Fibroblast of pulmonary artery (primary cell): ENCODE measurements around the gene INO80.
"Not testable (repeated sequence)": the region's sequence is repeated elsewhere in the genome, so short reads cannot be mapped to it uniquely, and the experiment has no call there.

Experiments used
- DNase-seq: peaks from one replicate; pipeline ENCODE4 v3.0.0-alpha.2; 2010; ENCODE audit warnings: low read depth
- H3K4me3 ChIP-seq: replicated peaks from 2 replicates; pipeline ENCODE4 v1.5.1; 2011; ENCODE audit warnings: low read depth, mild to moderate bottlenecking, control low read depth, low read length, moderate library complexity
- CTCF ChIP-seq: IDR thresholded peaks from 2 replicates; pipeline ENCODE4 v1.5.1; 2011; ENCODE audit warnings: mild to moderate bottlenecking, control low read depth, low read length, inconsistent platforms; ENCODE audit errors: missing control alignments

Gene INO80

DNA sequence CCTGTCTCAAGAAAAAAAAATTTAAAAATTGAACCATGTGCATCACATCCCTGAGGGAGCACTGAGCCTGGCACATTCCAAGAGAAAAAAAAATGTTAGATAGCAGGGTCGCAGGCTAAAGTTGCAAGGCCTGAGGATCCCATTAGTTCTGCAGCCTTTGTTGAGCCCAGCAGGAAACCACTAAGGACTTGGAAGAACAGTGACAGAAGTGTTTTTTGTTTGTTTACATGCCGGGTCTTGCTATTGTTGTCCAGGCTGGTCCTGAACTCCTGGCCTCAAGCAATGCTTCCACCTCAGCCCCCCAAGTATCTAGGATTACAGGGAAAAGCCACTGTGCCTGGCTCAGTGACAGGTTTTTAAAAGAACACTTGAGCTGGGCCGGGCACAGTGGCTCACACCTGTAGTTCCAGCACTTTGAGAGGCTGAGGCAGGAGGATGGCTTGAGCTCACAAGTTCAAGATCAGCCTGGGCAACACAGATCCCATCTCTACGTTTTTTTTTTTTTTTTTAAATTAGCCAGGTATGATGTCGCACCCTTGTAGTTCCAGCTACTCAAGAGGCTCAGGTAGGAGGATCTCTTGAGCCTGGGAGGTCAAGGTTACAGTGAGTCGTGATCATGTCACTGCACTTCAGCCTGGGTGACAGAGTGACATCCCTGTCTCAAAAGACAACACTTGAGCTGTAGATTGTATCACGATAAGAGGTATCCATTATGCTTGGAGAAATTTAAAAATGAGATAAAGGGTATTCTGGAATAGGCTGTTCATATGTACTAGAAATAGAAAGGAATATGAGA lies 147.6 kb downstream of the INO80 start:
- TF ChIP-seq CTCF = no peak
- no peak overlapping the region for H3K4me3 ChIP-seq
- DNase-seq = no peak

GRCh38 chr15:40964634-40965033 lies 151.4 kb downstream of the INO80 start:
- no peak for TF ChIP-seq CTCF
- no peak overlapping the region for H3K4me3 ChIP-seq

GRCh38 chr15:40964006-40964405 lies 152.1 kb downstream of the INO80 start:
- DNase-seq = no peak
- TF ChIP-seq CTCF = no peak
- H3K4me3 ChIP-seq = no peak overlapping the region

More at GRCh38 chr15:40964634-40965033, 151.4 kb downstream of the INO80 start:
- DNase-seq = no peak

DNA sequence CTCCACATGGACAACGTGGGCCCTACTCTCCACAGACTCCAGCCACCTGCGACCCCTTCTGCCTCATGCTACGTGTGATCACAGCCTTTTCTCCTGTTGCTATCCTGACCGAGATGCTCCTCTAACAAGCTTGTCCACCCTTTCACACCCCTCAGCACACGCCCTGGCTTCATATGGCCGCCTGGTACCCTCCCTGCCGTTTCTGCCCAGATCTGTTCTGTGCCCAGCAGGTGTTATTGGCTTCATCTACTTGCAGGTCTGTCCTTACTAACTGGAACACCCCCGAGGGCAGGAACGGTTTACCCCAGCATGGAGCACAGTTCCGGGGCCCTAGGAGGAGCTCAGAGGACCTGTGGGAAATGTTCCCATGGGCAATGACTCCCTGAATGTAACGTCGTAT lies 152.9 kb downstream of the INO80 start:
- TF ChIP-seq CTCF = no peak
- H3K4me3 ChIP-seq = no peak overlapping the region
- DNase-seq = no peak

- DNase-seq, H3K4me3 ChIP-seq: not testable (repeated sequence)
These were observed 153.8 kb downstream of the INO80 start for GRCh38 chr15:40962317-40962716.

DNA sequence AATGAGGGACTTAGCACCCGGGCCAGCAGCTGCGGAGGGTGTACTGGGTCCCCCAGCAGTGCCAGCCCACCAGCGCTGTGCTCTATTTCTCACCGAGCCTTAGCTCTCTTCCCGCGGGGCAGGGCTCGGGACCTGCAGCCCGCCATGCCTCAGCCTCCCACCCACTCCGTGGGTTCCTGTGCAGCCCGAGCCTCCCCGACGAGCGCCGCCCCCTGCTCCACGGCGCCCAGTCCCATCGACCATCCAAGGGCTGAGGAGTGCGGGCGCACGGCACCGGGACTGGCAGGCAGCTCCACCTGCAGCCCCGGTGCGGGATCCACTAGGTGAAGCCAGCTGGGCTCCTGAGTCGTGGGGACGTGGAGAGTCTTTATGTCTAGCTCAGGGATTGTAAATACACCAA lies 154.3 kb downstream of the INO80 start:
- not testable (repeated sequence) for H3K4me3 ChIP-seq, DNase-seq

DNA sequence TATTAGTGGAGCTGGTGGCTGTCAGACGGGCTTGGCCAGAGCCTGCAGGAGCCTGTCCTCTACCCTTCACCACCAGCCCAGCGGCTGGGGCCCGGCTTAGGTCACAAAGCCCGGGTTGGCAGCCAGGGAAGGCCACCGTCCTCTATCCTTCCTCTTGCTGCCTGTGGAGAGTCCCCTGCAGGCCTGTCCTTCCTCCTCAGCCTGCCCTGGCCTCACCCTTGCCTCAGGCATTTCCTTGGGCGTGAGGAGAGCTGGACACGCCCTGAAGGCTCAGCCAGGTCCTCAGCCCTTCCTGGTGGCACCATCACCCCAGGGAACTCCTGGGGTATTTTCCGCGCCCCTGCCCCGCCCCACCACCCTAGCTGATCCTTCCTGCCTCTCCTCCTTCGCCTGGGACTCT lies 155.2 kb downstream of the INO80 start:
- H3K4me3 ChIP-seq = no peak overlapping the region
- no peak for TF ChIP-seq CTCF
- no peak for DNase-seq

DNA sequence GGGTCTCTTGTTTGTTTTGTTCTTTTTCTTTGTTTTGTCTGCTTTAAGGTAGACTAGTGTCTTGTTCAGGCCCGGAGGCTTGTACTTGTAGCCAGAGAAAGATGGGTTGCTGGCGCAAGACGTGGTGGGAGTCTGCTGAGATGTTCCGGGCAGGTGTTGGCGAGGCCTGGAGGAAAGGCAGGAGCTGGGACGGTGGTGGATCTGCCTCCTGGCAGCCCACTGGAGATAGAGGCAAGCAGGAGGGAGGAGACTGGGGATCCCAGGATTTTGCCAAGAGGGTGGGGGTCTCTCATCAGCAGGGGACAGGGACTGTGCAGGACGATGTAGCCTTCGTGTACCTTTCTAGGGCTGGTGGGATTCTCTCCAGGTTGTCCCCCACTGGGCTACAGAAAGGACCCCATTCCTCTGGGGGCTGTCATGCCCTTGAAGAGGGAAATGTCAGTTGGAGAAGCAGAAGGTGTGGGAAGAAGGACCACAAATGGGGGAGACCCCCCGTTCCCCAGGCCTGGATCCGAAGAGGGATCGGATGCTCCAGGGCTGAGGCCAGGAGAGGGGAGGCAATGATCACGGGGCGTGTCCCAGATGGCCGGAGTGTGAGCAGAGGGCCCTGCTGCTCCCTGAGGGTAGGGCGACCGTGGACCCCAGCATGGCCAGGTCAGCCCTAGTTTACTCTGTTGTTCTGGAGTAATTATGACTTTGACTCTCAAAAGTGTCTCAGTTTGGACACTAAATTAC lies 155.8 kb downstream of the INO80 start:
- DNase-seq = no peak
- TF ChIP-seq CTCF = no peak
- no peak overlapping the region for H3K4me3 ChIP-seq
